Lung microvascular endothelial cell (primary cell): ENCODE data around the gene ACADVL. TPM values are rescaled to one million over a fixed set of nuclear protein-coding genes. Genes with fewer than 3 reads are reported as not detected.

Source experiments
- DNase-seq, 2 donors: peaks; one replicate each; pipeline versions ENCODE4 v3.0.0 to v3.0.0-alpha.2; 2010; ENCODE audit warnings: low read depth in 2 of 2
- total RNA-seq: library from RNA; depleted of rRNA; stranded (reverse); fragments of >200 nt; gene quantifications from 2 replicates; pipeline ENCODE4 v1.2.1, GENCODE V29; 2014

ACADVL gene
- total RNA-seq, 1 donor from 2014 or later, result 242 TPM

GRCh38 chr17:7191069-7191468 is 28.7 kb upstream of the ACADVL start:
- DNase-seq, result no peak

- peak; percentile 29 to 44 for DNase-seq
Measured at GRCh38 chr17:7191571-7192270, 28.0 kb upstream of the ACADVL start.

- no peak for DNase-seq
Measured at GRCh38 chr17:7192271-7192937, 27.3 kb upstream of the ACADVL start.

DNA sequence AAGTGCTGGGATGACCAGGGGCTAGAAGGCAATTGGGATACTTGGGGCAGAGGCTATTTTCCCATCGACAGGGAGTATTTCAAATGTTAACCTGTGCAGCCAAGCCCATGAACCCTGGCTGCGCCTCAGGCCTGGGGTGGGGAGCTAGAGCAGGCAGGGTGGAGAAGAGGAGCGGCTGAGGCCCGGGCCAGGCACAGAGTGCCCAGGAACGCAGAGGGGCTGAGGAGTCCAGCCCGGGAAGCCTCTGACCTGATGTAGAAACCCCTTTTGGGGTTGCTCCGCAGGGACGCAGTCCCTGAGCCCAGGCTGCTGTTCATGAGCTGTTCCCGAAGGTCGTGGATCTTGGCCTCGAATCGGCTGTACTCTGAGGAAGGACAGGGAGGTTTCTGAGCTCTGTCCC is 23.8 kb upstream of the ACADVL start:
- no peak for DNase-seq

- DNase-seq, result no peak
Measured at GRCh38 chr17:7196651-7197401, 22.9 kb upstream of the ACADVL start.

- DNase-seq, result no peak
Measured at GRCh38 chr17:7203391-7203790, 16.3 kb upstream of the ACADVL start.

DNA sequence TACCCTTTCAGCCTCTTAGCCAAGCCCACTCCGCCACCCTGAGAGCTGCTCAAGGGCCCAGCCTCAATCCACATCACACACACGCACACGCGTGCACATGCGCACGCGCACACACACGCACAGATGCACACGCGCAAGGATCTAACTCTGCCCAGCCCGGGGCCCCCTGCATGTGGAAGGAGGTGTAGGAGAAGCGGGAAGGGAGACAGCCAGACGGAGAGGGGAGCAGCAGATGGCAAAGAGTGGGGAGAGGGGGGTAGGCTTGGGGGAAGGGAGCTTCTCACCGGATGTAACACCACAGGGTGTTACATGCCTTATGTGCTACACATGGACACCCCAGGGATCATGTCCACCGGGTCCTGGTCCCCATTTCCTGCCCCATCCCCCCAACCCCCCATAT is 15.4 kb upstream of the ACADVL start:
- DNase-seq, result no peak

- peak; percentile 70 to 71 for DNase-seq
Measured at GRCh38 chr17:7204828-7205461, 14.8 kb upstream of the ACADVL start.

DNA sequence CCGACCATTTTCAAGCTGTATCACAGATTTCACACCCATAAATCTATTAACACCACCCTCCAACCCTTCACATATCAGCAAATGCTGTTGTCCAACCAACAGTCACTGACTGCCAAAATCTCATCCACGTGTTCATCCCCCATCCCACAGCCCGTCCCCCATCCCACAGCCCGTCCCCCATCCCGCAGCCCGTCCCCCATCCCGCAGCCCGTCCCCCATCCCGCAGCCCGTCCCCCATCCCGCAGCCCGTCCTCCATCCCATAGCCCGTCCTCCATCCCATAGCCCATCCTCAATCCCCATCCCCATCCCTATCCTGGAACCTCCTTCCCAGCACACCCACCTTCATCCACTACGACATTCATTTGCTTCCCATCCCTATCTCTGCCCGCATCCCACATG is 14.2 kb upstream of the ACADVL start:
- DNase-seq, result peak in 1 of 2 donors; percentile 33

GRCh38 chr17:7207120-7208001 is 12.4 kb upstream of the ACADVL start:
- no peak for DNase-seq

GRCh38 chr17:7208027-7208571 is 11.6 kb upstream of the ACADVL start:
- DNase-seq, result no peak

GRCh38 chr17:7208754-7209460 is 10.8 kb upstream of the ACADVL start:
- no peak for DNase-seq

- DNase-seq, result no peak
Measured at GRCh38 chr17:7211491-7212273, 8.1 kb upstream of the ACADVL start.

GRCh38 chr17:7213895-7214299 is 5.8 kb upstream of the ACADVL start:
- DNase-seq, result peak; percentile 80 to 88

DNA sequence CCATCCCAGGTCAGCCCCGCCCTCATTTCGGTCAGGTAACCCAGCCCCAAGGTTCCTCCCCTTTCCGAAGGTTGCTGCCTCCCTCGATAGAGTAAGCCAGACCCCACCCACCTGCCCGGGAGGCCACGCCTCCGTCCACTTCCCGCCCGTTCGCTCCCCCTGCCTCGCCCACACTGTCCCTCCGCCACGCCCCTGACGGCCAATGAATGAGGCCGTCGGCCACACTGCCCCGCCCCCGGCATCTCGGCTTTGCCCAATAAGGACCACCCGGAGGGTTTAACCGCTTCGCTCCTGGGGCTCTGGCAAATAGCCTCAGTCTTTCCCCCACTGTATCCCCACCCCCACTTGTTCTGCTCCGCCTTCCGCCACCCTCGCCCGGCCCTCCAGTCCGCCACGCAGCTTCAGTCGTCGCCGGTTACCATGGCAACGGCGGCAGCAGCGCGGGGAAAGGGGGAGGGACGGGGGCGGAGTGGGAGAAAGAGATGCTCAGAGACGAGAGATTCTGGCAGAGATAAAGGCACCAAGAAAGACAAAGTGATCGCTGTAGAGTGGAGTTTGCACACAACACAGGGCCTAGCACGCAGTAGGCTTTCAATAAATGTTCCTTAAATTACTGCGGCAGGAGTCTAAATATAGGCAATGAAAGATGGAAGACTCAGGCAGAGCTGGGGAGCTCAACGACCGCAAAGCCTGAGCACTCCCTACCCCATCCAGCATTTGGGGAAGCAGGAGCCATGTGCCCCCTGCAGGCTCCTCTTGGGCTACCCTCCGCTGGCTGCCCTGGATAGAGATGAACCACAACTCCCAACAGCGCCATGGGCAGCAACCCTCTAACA is 5.2 kb upstream of the ACADVL start:
- peak; percentile 97 to 99 for DNase-seq

GRCh38 chr17:7215136-7215638 is 4.6 kb upstream of the ACADVL start:
- DNase-seq, result no peak

- DNase-seq, result peak in 1 of 2 donors; percentile 32
Measured at GRCh38 chr17:7215652-7216180, 4.0 kb upstream of the ACADVL start.
